ENCODE data around the gene E2F2.

Gene E2F2

GRCh38 chr1:23554481-23555269 is 23.6 kb upstream of the E2F2 start:
- Histone ChIP-seq H3K79me2 (no peaks in the 10 kb centered on the region), H3K36me3 (ENCODE audit: control insufficient read depth, insufficient read depth, low read length) (no peaks in the 10 kb centered on the region), H3K9me3 (ENCODE audit: control insufficient read depth, low read length) (no peaks in the 10 kb centered on the region), H2AFZ (peak overlapping the region; percentile 94), H3K27ac (peak overlapping the region; percentile 84), H3K27me3 (ENCODE audit: control insufficient read depth, insufficient read depth, low read length) (no peaks in the 10 kb centered on the region), H3K4me1 (peaks cover 3% of the 10 kb centered on the region), H3K4me2 (ENCODE audit: low read length) (peak overlapping the region; percentile 85), H3K4me3 (ENCODE audit: low read depth, low read length) (peak overlapping the region; percentile 65), H3K9ac (no peak overlapping the region)
- peak; percentile 6 for TF ChIP-seq CTCF (IDR thresholded peaks at IDR 0.05)

DNA sequence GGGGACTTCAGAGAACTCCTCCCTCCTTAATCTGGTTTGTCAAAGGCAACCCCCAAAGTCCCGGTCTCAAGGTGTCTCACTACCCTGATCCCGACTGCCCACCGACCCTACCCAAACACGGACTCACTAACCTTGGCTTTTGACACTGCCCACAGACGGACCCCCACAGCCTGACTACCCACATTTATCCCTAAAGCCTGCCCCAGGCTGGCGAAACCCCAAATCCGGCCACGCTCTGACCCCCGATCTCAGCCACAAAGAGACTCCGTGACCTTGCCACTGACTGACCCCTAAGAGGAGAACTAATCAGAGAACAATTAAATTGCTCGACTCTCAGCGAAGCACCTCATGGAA is 23.1 kb upstream of the E2F2 start:
- Histone ChIP-seq H3K4me3 (ENCODE audit: low read depth, low read length) (peak overlapping the region; percentile 65), H3K27me3 (ENCODE audit: control insufficient read depth, insufficient read depth, low read length) (no peaks in the 10 kb centered on the region), H2AFZ (peak overlapping the region; percentile 94), H3K36me3 (ENCODE audit: control insufficient read depth, insufficient read depth, low read length) (no peaks in the 10 kb centered on the region), H3K4me1 (peaks cover 3% of the 10 kb centered on the region), H3K27ac (peak overlapping the region; percentile 73), H3K9ac (no peak overlapping the region), H3K4me2 (ENCODE audit: low read length) (peak overlapping the region; percentile 85), H3K9me3 (ENCODE audit: control insufficient read depth, low read length) (no peaks in the 10 kb centered on the region), H3K79me2 (no peaks in the 10 kb centered on the region)
- TF ChIP-seq CTCF (IDR thresholded peaks at IDR 0.05) = no peak

GRCh38 chr1:23553231-23554126 is 22.4 kb upstream of the E2F2 start:
- no peak for TF ChIP-seq CTCF (IDR thresholded peaks at IDR 0.05)
- Histone ChIP-seq H3K79me2 (no peaks in the 10 kb centered on the region), H3K27me3 (ENCODE audit: control insufficient read depth, insufficient read depth, low read length) (no peaks in the 10 kb centered on the region), H3K9me3 (ENCODE audit: control insufficient read depth, low read length) (no peaks in the 10 kb centered on the region), H3K27ac (peak overlapping the region; percentile 73), H3K9ac (no peak overlapping the region), H3K4me3 (ENCODE audit: low read depth, low read length) (no peak overlapping the region), H3K36me3 (ENCODE audit: control insufficient read depth, insufficient read depth, low read length) (no peaks in the 10 kb centered on the region), H2AFZ (no peak overlapping the region), H3K4me2 (ENCODE audit: low read length) (peak overlapping the region; percentile 85), H3K4me1 (peaks cover 3% of the 10 kb centered on the region)

DNA sequence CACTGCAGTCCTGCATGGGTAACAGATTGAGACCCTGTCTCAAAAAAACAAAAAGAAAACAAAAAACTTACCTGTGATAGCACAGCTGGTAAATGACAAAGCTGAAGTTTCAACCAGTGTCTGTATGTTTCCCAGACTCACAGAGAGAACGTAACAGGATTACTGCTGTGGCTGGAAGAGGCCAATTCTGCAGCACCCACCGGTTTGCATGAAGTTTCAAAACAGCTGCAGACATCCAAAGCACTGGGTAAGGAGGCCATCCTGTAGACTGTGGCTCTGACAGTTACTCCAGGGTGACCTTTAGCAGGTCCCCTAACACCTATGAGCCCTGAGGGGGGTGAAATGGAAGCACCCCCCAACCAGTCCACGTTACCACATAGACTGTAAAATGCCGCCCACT is 20.8 kb upstream of the E2F2 start:
- Histone ChIP-seq H3K4me1 (peaks cover 3% of the 10 kb centered on the region), H3K27me3 (ENCODE audit: control insufficient read depth, insufficient read depth, low read length) (no peaks in the 10 kb centered on the region), H3K4me2 (ENCODE audit: low read length) (no peak overlapping the region), H2AFZ (no peak overlapping the region), H3K4me3 (ENCODE audit: low read depth, low read length) (no peak overlapping the region), H3K79me2 (no peaks in the 10 kb centered on the region), H3K9ac (no peak overlapping the region), H3K27ac (no peak overlapping the region), H3K36me3 (ENCODE audit: control insufficient read depth, insufficient read depth, low read length) (no peaks in the 10 kb centered on the region), H3K9me3 (ENCODE audit: control insufficient read depth, low read length) (no peaks in the 10 kb centered on the region)
- TF ChIP-seq CTCF (IDR thresholded peaks at IDR 0.05) = no peak
